HG02610 (cell line): Measurements from ENCODE around the gene SLC1A7.

Experiments used
- ATAC-seq: cut with Tn5 transposase; IDR thresholded peaks from one replicate; pipeline ENCODE4 v1.9.1; 2021; ENCODE audit warnings: mild to moderate bottlenecking, moderate library complexity; ENCODE audit not compliant: unreplicated experiment

The SLC1A7 gene

GRCh38 chr1:53117836-53118235 lies 24.6 kb downstream of the SLC1A7 start:
- no peak for ATAC-seq

GRCh38 chr1:53116933-53117600 lies 25.4 kb downstream of the SLC1A7 start:
- no peak for ATAC-seq

GRCh38 chr1:53116307-53116810 lies 26.1 kb downstream of the SLC1A7 start:
- ATAC-seq = no peak

- ATAC-seq = no peak
Observed at GRCh38 chr1:53115403-53116306, 26.8 kb downstream of the SLC1A7 start.

- ATAC-seq = no peak
Observed at GRCh38 chr1:53114581-53115400, 27.6 kb downstream of the SLC1A7 start.

GRCh38 chr1:53114090-53114489 lies 28.3 kb downstream of the SLC1A7 start:
- ATAC-seq = no peak

GRCh38 chr1:53112861-53113260 lies 29.6 kb downstream of the SLC1A7 start:
- no peak for ATAC-seq

- ATAC-seq = no peak
Observed at GRCh38 chr1:53112271-53112774, 30.1 kb downstream of the SLC1A7 start.

- no peak for ATAC-seq
Observed at GRCh38 chr1:53111693-53112092, 30.7 kb downstream of the SLC1A7 start.

- ATAC-seq = no peak
Observed at GRCh38 chr1:53111073-53111556, 31.3 kb downstream of the SLC1A7 start.

- no peak for ATAC-seq
Observed at GRCh38 chr1:53110370-53111072, 31.9 kb downstream of the SLC1A7 start.

- no peak for ATAC-seq
Observed at GRCh38 chr1:53108646-53109580, 33.5 kb downstream of the SLC1A7 start.

- no peak for ATAC-seq
Observed at GRCh38 chr1:53107570-53108322, 34.7 kb downstream of the SLC1A7 start.

- ATAC-seq = no peak
Observed at GRCh38 chr1:53107090-53107489, 35.3 kb downstream of the SLC1A7 start.

- ATAC-seq = no peak
Observed at GRCh38 chr1:53104289-53104913, 38.0 kb downstream of the SLC1A7 start.

GRCh38 chr1:53094533-53094919 lies 47.9 kb downstream of the SLC1A7 start:
- no peak for ATAC-seq

- ATAC-seq = no peak
Observed at GRCh38 chr1:53093778-53094532, 48.5 kb downstream of the SLC1A7 start.
